HG02571 (cell line): ENCODE measurements around the gene ATF6B.
"Not testable (repeated sequence)": the region's sequence is repeated elsewhere in the genome, so short reads cannot be mapped to it uniquely, and the experiment has no call there.

Experiments used
- ATAC-seq: cut with Tn5 transposase; IDR thresholded peaks from one replicate; pipeline ENCODE4 v1.9.1; 2021; ENCODE audit warnings: mild to moderate bottlenecking, moderate library complexity; ENCODE audit not compliant: unreplicated experiment

Gene ATF6B

GRCh38 chr6:32083812-32084768, 44.0 kb downstream of the ATF6B start:
- no peak for ATAC-seq

GRCh38 chr6:32082935-32083334, 45.1 kb downstream of the ATF6B start:
- no peak for ATAC-seq

GRCh38 chr6:32082478-32082877, 45.6 kb downstream of the ATF6B start:
- no peak for ATAC-seq

GRCh38 chr6:32081168-32081990, 46.7 kb downstream of the ATF6B start:
- no peak for ATAC-seq

- ATAC-seq: no peak
Observed at GRCh38 chr6:32079566-32080290, 48.3 kb downstream of the ATF6B start.

GRCh38 chr6:32076321-32076809, 51.7 kb downstream of the ATF6B start:
- no peak for ATAC-seq

- no peak for ATAC-seq
Observed at GRCh38 chr6:32075781-32076180, 52.3 kb downstream of the ATF6B start.

- no peak for ATAC-seq
Observed at GRCh38 chr6:32074996-32075532, 53.0 kb downstream of the ATF6B start.

- no peak for ATAC-seq
Observed at GRCh38 chr6:32073613-32074012, 54.4 kb downstream of the ATF6B start.

GRCh38 chr6:32073101-32073500, 54.9 kb downstream of the ATF6B start:
- no peak for ATAC-seq

GRCh38 chr6:32070814-32071543, 57.1 kb downstream of the ATF6B start:
- ATAC-seq: no peak

GRCh38 chr6:32069878-32070515, 58.0 kb downstream of the ATF6B start:
- ATAC-seq: no peak

- no peak for ATAC-seq
Observed at GRCh38 chr6:32069460-32069859, 58.6 kb downstream of the ATF6B start.

- ATAC-seq: no peak
Observed at GRCh38 chr6:32068867-32069266, 59.2 kb downstream of the ATF6B start.

GRCh38 chr6:32068315-32068714, 59.7 kb downstream of the ATF6B start:
- not testable (repeated sequence) for ATAC-seq

GRCh38 chr6:32067521-32067920, 60.5 kb downstream of the ATF6B start:
- not testable (repeated sequence) for ATAC-seq
